Measurements from ENCODE around the gene CFH. TPM values are rescaled to one million over a fixed set of nuclear protein-coding genes. Genes with fewer than 3 reads are reported as not detected.
"Not testable (repeated sequence)": the region's sequence is repeated elsewhere in the genome, so short reads cannot be mapped to it uniquely, and the experiment has no call there.

The CFH gene
- total RNA-seq, 2 donors from 2014 or later: 8.8 to 9.4 TPM

- DNase-seq (ENCODE audit: low spot score) (no peak), ATAC-seq (no peak)
- Mint-ChIP-seq H3K27me3 (no peaks in the 10 kb centered on the region), H3K4me3 (no peak overlapping the region), H3K4me1 (ENCODE audit: low read depth in 2 of 2) (no peaks in the 10 kb centered on the region), H3K9me3 (peaks cover 6% of the 10 kb centered on the region), H3K36me3 (no peaks in the 10 kb centered on the region), H3K27ac (no peak overlapping the region)
Observed at GRCh38 chr1:196680107-196680506, 28.3 kb downstream of the CFH start.

GRCh38 chr1:196684476-196684875, 32.6 kb downstream of the CFH start:
- Mint-ChIP-seq H3K27me3 (no peaks in the 10 kb centered on the region), H3K36me3 (no peaks in the 10 kb centered on the region), H3K4me3 (no peak overlapping the region), H3K9me3 (peaks cover 13% of the 10 kb centered on the region), H3K27ac (no peak overlapping the region), H3K4me1 (ENCODE audit: low read depth in 2 of 2) (no peaks in the 10 kb centered on the region)
- no peak for ATAC-seq
- DNase-seq (ENCODE audit: low spot score): no peak

- no peak overlapping the region for H3K27ac Mint-ChIP-seq
- H3K27me3 Mint-ChIP-seq: no peaks in the 10 kb centered on the region
- H3K9me3 Mint-ChIP-seq: peaks cover 16% of the 10 kb centered on the region
- H3K4me1 Mint-ChIP-seq (ENCODE audit: low read depth in 2 of 2): no peaks in the 10 kb centered on the region
- DNase-seq (ENCODE audit: low spot score) (no peak), ATAC-seq (no peak)
- no peak overlapping the region for H3K4me3 Mint-ChIP-seq
- H3K36me3 Mint-ChIP-seq: no peaks in the 10 kb centered on the region
Observed at GRCh38 chr1:196685506-196685905, 33.7 kb downstream of the CFH start.

- Mint-ChIP-seq H3K27me3 (no peaks in the 10 kb centered on the region), H3K36me3 (no peaks in the 10 kb centered on the region), H3K9me3 (peaks cover 10% of the 10 kb centered on the region), H3K4me3 (no peak overlapping the region), H3K4me1 (ENCODE audit: low read depth in 2 of 2) (no peaks in the 10 kb centered on the region), H3K27ac (no peak overlapping the region)
- ATAC-seq (no peak), DNase-seq (ENCODE audit: low spot score) (no peak)
Observed at GRCh38 chr1:196689001-196689400, 37.2 kb downstream of the CFH start.

GRCh38 chr1:196690582-196690981, 38.7 kb downstream of the CFH start:
- no peak overlapping the region for H3K27ac Mint-ChIP-seq
- H3K27me3 Mint-ChIP-seq: no peaks in the 10 kb centered on the region
- ATAC-seq: no peak
- H3K4me3 Mint-ChIP-seq: no peak overlapping the region
- H3K9me3 Mint-ChIP-seq: peaks cover 9% of the 10 kb centered on the region
- DNase-seq (ENCODE audit: low spot score): no peak
- no peaks in the 10 kb centered on the region for H3K4me1 Mint-ChIP-seq (ENCODE audit: low read depth in 2 of 2)
- H3K36me3 Mint-ChIP-seq: no peaks in the 10 kb centered on the region

GRCh38 chr1:196698993-196699392, 47.1 kb downstream of the CFH start:
- H3K27ac Mint-ChIP-seq: no peak overlapping the region
- peaks cover 6% of the 10 kb centered on the region for H3K36me3 Mint-ChIP-seq
- DNase-seq (ENCODE audit: low spot score) (no peak), ATAC-seq (no peak)
- H3K4me1 Mint-ChIP-seq (ENCODE audit: low read depth in 2 of 2): no peaks in the 10 kb centered on the region
- H3K27me3 Mint-ChIP-seq: no peaks in the 10 kb centered on the region
- peaks cover 18% of the 10 kb centered on the region for H3K9me3 Mint-ChIP-seq
- no peak overlapping the region for H3K4me3 Mint-ChIP-seq

- Mint-ChIP-seq H3K27me3 (no peaks in the 10 kb centered on the region), H3K4me1 (ENCODE audit: low read depth in 2 of 2) (no peaks in the 10 kb centered on the region), H3K36me3 (peaks cover 1% of the 10 kb centered on the region), H3K9me3 (peaks cover 14% of the 10 kb centered on the region), H3K27ac (no peak overlapping the region), H3K4me3 (no peak overlapping the region)
- no peak for ATAC-seq
- DNase-seq (ENCODE audit: low spot score): no peak
Observed at GRCh38 chr1:196701144-196701543, 49.3 kb downstream of the CFH start.

- not testable (repeated sequence) for H3K27ac Mint-ChIP-seq; H3K27me3 Mint-ChIP-seq; H3K4me1 Mint-ChIP-seq (ENCODE audit: low read depth in 2 of 2); ATAC-seq; H3K4me3 Mint-ChIP-seq; H3K9me3 Mint-ChIP-seq; H3K36me3 Mint-ChIP-seq; DNase-seq (ENCODE audit: low spot score)
Observed at GRCh38 chr1:196709892-196710291, 58.0 kb downstream of the CFH start.

- Mint-ChIP-seq H3K27ac (no peak overlapping the region), H3K36me3 (no peaks in the 10 kb centered on the region), H3K4me3 (no peak overlapping the region), H3K27me3 (no peaks in the 10 kb centered on the region), H3K9me3 (peaks cover 9% of the 10 kb centered on the region), H3K4me1 (ENCODE audit: low read depth in 2 of 2) (no peaks in the 10 kb centered on the region)
- DNase-seq (ENCODE audit: low spot score) (no peak), ATAC-seq (no peak)
Observed at GRCh38 chr1:196717868-196718267, 66.0 kb downstream of the CFH start.

GRCh38 chr1:196723325-196724185, 71.7 kb downstream of the CFH start:
- H3K27ac Mint-ChIP-seq: no peak overlapping the region
- H3K27me3 Mint-ChIP-seq: no peaks in the 10 kb centered on the region
- H3K4me1 Mint-ChIP-seq (ENCODE audit: low read depth in 2 of 2): no peaks in the 10 kb centered on the region
- ATAC-seq (peak; percentile 61 to 62), DNase-seq (ENCODE audit: low spot score) (no peak)
- peaks cover 2% of the 10 kb centered on the region for H3K9me3 Mint-ChIP-seq
- no peak overlapping the region for H3K4me3 Mint-ChIP-seq
- H3K36me3 Mint-ChIP-seq: no peaks in the 10 kb centered on the region

- no peaks in the 10 kb centered on the region for H3K4me1 Mint-ChIP-seq (ENCODE audit: low read depth in 2 of 2)
- DNase-seq (ENCODE audit: low spot score) (no peak), ATAC-seq (no peak)
- no peak overlapping the region for H3K4me3 Mint-ChIP-seq
- peaks cover 4% of the 10 kb centered on the region for H3K36me3 Mint-ChIP-seq
- H3K9me3 Mint-ChIP-seq: peaks cover 13% of the 10 kb centered on the region
- no peak overlapping the region for H3K27ac Mint-ChIP-seq
- H3K27me3 Mint-ChIP-seq: no peaks in the 10 kb centered on the region
Observed at GRCh38 chr1:196732526-196732925, 80.7 kb downstream of the CFH start.

- H3K9me3 Mint-ChIP-seq: peaks cover 18% of the 10 kb centered on the region
- no peaks in the 10 kb centered on the region for H3K27me3 Mint-ChIP-seq
- ATAC-seq (no peak), DNase-seq (ENCODE audit: low spot score) (no peak)
- H3K27ac Mint-ChIP-seq: no peak overlapping the region
- no peak overlapping the region for H3K4me3 Mint-ChIP-seq
- H3K4me1 Mint-ChIP-seq (ENCODE audit: low read depth in 2 of 2): no peaks in the 10 kb centered on the region
- H3K36me3 Mint-ChIP-seq: peaks cover 4% of the 10 kb centered on the region
Observed at GRCh38 chr1:196733091-196733970, 81.5 kb downstream of the CFH start.

- Mint-ChIP-seq H3K4me3 (no peak overlapping the region), H3K4me1 (ENCODE audit: low read depth in 2 of 2) (no peaks in the 10 kb centered on the region), H3K36me3 (peaks cover 5% of the 10 kb centered on the region), H3K27ac (no peak overlapping the region), H3K9me3 (peaks cover 18% of the 10 kb centered on the region), H3K27me3 (no peaks in the 10 kb centered on the region)
- no peak for DNase-seq (ENCODE audit: low spot score)
- ATAC-seq: no peak
Observed at GRCh38 chr1:196734006-196734405, 82.2 kb downstream of the CFH start.

- Mint-ChIP-seq H3K27ac (no peak overlapping the region), H3K36me3 (peaks cover 9% of the 10 kb centered on the region), H3K27me3 (no peaks in the 10 kb centered on the region), H3K4me3 (no peak overlapping the region), H3K9me3 (peaks cover 22% of the 10 kb centered on the region), H3K4me1 (ENCODE audit: low read depth in 2 of 2) (no peaks in the 10 kb centered on the region)
- ATAC-seq (no peak), DNase-seq (ENCODE audit: low spot score) (no peak)
Observed at GRCh38 chr1:196734460-196734859, 82.6 kb downstream of the CFH start.

Data from natural killer cell treated with Interleukin-12 subunit alpha and Interleukin-12 subunit beta and Interleukin-15 and Interleukin-18, amount 100 ng/mL, for 72 hours (primary cell).